GM21576 (cell line): Measurements from ENCODE around the gene PRPH2.
"Not testable (repeated sequence)": the region's sequence is repeated elsewhere in the genome, so short reads cannot be mapped to it uniquely, and the experiment has no call there.

ENCODE experiments used
- ATAC-seq: cut with Tn5 transposase; IDR thresholded peaks from one replicate; pipeline ENCODE4 v1.9.1; 2021; ENCODE audit warnings: mild to moderate bottlenecking, moderate library complexity; ENCODE audit not compliant: unreplicated experiment

The PRPH2 gene

DNA sequence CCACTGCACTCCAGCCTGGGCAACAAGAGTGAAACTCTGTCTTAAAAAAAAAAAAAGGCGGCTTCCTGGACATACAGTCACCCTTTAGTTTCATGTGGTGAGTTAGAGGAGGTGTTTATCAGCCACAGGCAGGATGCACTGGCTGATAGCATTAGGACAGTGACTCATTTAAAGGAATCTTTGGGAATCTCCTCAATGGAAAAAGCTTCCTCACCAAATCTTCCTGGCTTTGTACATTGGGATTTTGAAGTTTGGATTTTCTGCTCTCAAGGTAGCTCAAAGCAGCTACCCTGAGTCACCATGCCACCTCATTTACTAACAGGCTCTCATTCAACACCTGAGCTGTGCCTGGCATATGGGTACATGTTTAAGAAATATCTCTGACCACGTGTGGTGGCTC lies 20.2 kb downstream of the PRPH2 start:
- ATAC-seq = no peak

DNA sequence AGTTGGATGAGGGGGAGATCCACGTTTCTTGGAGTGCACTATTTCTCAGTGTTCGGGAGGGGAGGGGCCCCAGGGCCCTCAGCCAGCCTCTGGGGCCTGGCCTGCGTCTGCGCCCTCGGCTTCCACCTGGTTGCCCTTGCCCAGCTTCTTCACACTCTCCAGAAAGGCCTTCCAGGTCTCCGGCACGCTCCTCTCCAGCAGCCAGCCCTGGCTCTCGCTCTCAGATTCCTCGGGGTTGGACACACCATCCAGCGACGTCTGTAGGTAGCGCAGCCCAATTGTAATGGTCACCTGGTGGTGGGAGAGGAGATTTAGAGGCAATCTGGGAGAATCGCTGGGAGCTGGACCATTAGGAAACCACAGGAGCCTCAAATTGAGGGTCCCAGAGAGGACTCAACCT lies 24.2 kb downstream of the PRPH2 start:
- no peak for ATAC-seq

DNA sequence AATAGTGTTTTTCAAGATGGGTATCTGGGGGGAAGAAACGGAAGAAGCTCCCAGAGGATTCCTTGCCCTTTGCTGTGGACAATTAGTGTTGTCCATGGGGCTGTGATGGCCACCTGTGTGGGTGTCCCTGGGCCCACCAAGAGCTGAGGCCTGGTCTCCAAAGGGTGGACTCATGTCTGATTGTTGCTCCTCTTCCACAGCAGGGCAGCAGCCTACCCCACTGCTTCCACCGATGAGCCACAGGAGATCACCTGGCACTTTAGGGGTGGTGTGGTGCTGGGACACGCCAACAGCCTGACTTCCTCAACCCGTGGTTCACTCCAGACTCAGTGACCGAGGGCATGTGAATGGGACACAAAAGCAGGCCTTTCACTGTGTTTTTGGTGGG lies 25.1 kb downstream of the PRPH2 start:
- no peak for ATAC-seq

DNA sequence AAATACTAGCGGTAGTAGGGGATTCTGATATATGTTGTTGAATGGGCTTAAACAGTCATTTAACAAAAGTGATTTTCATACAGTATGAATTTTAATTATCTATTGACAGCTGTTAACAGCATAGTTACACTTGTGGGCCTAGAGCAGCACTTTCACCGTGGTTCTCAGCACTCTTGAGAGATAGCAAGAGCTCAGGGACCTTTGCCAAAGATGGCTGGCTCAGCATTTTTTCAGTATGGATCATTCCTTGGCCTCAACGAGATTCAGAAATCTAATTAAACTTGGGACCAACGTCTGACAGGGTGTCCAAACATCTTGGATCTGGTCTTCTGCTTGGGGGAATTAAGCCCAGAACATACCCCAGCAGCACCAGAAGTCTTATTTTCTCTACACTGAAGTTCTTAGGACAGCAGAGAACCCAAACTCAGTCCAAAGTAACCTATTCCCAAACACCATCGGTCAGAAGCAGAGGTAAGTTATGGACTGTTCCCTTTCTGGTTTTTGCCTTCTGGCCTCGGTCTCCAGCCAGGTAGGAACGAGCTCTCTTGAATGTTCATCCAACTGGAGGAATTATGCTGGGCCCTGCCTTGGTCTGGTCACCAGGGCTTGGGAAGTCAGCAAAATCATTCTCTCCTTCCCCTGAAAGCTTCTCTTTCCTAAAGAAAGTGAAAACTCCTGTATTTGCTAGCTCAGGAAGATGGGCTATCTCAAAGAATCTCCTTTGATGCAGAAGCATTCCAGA lies 25.7 kb downstream of the PRPH2 start:
- ATAC-seq = no peak

DNA sequence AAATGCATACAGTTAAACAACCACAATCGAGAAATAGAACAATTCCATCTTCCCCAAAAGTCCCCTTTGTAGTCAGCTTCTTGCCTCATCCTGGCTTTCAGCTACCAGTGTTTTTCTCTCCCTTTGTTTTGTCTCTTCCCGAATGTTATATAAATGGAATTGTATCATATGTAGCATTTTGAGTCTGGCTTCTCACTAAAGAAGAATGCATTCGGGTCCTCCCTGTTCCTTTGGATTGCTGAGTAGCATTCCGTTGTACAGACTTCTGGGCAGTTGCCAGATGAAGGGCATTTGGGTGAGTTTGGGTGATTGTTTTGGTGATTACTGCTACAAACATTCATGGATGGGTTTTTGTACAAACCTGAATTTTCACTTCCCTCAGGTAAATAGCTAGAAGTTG lies 27.8 kb downstream of the PRPH2 start:
- ATAC-seq = no peak

DNA sequence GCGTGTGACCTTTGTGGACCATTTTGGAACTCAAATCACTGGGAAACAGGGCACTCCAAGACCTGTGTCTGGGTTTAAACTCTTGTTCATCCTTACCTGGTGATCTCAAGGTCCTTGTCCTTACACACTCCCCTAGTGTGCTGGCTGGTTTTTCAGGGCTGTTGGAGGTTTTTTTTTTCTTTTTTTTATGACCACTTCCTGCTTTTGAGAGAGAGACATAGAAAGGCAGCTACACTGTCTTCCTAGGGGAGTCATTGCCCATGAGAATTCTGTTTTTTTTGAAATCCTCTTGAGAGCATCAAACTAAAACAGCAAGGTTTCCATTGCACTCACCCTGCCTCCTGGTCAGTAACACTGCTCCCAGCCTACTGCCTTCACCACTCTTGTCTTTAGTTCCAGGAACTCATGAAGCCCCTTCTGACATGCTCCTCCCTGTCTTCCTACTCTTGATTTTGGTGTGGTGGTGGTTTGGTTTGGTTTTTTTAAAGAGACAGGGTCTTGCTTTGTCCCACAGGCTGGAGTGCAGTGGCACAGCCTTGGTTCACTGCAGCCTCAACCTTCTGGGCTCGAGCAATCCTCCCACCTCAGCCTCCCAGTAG lies 28.6 kb downstream of the PRPH2 start:
- ATAC-seq = no peak

DNA sequence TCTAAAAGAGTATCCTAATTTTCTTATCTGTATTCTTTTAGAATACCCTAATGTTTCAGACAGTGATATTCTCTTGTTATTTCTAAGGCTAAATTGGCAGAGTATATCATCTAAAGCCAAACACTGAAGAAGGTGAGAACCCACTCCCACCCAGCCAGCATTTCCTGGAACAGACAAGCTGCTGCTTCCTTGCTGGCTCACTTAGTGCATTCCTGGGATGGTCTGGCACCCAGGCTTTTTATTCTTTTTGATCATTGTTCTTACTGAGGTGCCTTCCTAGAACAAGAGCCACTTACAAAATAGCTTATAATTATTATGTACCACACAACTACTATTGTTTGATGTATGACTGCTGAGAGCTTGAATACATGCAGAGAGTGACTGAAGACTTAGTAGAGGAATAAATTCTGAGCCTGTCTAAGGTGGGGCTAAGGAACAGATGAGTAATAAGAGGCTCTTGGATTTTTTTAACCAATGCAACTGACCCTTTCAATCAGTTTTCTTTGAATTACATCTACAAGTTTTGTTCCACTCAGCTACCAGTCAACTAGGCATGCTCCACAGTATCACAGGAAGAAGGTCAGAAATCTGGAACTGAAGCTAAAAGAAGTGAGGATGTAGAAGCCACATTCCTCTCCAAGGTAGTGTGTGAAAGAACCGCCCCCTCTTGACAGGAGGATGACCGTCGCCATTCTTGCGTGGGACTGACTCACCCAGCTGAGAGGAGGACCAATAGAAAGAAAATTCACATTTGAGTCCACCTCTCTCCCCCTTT lies 30.1 kb downstream of the PRPH2 start:
- ATAC-seq = no peak

DNA sequence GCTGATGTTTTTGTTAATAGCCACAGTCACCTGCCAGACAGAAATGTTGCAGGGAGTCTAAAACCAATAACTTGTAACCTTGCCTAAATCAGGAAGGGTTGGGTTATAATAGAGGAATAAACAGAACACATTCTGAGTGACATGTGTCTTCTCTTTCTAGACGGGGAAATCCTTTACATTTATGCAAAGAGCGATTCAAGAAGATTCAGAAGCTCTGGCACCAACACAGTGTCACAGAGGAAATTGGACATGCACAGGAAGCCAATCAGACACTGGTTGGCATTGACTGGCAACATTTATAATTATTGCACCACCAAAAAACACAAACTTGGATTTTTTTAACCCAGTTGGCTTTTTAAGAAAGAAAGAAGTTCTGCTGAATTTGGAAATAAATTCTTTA lies 31.5 kb downstream of the PRPH2 start:
- no peak for ATAC-seq

DNA sequence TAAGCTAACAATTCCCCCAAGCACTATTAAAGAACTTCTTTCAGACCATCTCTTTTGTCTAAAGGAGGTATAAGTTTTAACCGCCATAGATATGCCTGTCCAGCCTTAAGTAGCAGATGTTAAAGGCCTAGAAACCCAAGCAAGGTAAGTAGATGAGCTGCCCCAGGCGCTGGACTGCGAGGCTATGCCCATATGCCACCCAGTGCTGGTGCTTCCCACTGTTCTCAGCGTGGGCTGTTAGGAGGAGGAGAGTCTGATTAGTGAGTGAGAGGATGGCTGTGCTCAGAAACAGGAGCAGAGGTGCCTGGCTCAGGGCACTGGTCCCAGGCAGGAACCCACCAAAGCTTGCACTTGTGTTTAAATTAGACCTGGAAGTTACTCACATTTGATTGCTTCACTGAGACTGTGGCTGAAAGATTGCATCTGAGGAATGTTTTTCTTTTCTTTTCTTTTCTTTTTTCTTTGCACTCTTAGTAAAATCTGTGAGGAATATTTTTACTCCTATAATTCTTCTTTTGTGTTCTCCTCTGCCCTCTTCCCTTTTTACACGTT lies 32.2 kb downstream of the PRPH2 start:
- ATAC-seq = no peak

DNA sequence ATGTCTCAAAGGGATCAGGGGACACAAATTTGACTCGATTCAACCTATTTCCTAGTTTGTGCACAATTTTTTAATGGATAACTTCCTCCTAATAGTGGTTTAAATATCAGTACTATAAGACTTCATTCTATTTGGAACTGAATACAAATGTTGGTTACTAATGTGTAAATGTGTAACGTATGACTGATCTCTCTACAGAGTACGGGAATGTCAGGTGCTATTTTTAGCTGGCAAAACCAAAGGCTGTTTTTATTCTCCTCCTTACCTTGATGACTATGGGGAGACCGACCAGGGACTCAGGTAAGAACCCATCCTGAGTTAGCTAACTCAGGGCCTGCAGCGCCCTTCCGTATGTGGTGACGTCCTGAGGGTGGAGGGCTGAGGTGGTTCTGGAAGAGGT lies 33.0 kb downstream of the PRPH2 start:
- ATAC-seq = no peak

DNA sequence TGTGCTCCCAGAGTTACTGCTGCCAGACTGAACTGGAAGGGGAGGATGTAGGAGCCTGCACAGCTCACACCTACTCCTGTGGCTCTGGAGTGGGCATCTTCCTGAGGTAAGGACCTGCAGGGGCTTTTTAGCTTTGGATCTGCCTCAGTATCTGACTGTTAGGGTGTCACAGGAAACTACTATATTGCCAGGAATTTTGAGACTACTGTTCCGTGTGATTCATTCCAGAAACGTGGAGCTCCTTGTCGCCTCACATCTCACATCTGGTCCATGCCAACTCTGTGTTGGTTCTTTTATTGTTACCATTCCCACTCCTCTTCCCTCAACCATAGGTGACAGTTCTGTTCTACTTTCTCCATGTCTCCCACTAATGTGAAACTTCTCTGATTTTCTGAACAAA lies 34.1 kb downstream of the PRPH2 start:
- no peak for ATAC-seq

DNA sequence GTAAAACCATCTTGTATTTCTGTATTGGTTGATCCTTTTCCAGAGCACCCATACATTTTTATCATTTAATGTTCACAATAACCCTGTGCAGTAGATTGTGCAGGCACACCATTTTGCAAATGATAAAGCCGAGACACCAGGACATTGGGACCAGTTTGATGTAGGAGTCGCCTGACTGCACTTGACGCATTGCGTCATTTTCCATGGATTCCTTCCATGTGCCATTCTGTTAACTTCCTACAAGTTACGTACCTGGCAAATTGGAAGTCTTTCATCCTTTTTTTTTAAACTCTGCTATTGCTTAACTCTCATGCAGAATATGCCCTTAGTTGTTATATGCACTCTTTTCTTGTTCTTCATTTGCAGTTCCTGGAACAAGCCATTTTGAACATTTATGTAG lies 43.0 kb downstream of the PRPH2 start:
- no peak for ATAC-seq

DNA sequence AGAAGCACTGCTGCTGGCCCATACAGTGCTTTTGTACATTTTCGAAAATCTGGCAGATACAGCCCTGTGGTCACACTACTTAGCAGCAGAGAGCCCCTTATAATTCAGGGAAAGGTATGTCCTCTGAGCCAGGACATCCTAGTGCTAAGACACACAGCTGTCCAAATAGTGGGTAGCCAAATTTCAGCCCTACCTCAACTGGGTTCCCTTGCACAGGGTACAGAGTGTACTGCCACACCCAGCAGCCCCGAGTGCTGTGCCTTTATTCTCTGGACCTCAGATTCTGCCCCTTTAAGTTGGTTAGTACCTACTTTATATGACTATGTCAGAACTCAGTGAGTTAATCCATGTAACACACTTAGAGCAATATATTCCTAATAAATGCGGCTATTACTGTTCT lies 47.6 kb downstream of the PRPH2 start:
- no peak for ATAC-seq

DNA sequence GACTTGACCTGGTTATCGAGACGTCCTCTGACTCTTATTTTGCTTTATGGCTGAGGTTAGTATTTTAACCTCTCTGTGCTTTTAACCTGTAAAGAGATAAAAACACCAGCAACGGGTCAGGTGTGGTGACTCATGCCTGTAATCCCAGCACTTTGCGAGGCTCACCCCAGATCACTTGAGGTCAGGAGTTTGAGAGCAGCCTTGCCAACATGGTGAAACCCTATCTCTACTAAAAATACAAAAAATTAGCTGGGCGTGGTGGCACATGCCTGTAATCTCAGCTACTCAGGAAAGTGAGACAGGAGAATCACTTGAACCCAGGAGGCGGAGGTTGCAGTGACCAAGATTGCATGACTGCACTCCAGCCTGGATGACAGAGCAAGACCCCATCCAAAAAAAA lies 48.0 kb downstream of the PRPH2 start:
- ATAC-seq = not testable (repeated sequence)

DNA sequence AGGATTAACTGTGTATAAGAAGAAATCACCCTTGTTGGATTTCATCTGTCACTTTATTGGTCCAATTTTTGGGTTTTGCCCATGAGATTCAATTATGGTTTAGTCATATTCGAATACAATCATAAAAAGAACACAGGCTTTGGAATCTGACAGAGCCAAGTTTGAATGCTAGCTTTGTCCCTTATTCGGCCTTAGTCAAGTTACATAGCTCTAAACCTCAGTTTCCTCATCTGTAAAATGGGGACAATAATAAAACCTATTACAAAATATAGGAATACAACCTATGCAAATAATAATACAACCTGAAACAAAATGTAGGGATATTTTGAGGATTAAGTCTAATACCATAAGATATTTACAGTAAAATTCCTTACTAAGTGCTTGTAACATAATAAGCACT lies 57.7 kb downstream of the PRPH2 start:
- no peak for ATAC-seq

DNA sequence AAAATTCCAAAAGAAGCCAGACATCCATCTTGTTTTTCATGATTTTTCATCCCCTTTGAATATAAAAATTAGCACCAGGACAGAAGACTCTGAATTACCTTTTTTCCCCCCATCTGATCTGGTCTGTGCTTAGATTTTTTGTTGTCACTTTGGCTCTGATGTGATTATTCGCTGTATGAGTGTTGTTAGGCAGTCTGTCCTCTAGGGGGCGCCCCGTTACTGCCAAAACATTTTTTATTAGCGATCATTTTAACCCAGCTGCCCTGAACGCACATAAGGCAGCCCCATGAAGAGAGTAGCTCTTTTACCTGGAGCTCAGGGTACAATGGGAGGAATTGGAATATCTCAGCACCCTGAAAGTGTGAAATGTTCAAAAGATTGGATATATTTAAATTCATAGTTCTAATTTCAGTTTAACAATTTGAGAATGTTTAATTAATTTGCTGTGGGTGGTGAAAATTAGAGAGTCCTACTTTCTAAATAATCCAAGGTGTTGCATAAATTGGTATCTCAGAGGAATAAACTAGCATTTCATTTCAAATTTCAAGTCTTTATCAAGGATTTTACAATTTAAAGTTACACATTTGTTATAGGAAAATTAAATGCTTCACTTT lies 60.8 kb downstream of the PRPH2 start:
- no peak for ATAC-seq

DNA sequence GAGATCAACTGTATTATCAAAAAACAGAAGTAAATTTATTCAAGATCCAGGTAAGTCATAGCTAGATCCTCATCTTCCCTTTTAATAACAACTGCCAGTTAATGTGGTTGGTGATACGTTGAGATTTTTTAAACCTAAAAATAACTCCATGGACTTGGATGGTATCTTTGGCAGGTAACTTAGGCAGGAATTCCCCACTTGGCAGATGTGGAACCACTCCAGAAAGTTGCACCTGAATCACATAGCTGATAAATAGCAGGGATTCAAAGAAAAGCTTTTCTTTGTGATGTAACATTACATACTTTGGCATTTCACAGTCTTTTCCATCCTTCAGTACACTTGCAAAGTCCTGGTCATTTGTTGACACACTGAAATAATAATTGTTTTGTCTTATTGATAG lies 62.6 kb downstream of the PRPH2 start:
- ATAC-seq = no peak

DNA sequence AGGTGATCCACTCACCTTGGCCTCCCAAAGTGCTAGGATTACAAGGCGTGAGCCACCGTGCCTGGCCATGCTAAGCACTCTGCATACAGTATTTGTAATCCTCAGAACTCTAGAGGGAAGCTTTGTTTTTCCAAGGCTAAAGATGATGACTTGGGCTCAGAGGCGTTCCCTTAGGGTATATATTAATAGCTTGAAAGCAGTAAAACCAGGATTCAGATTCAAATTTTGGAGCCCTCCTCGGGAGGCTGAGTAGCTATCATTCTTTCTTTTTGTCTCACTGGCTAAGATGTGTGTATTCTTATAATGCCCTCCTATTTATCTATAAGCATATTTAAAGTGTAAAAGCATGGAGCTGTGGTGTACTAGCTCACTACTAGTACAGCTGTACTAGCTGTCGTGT lies 68.5 kb downstream of the PRPH2 start:
- no peak for ATAC-seq

DNA sequence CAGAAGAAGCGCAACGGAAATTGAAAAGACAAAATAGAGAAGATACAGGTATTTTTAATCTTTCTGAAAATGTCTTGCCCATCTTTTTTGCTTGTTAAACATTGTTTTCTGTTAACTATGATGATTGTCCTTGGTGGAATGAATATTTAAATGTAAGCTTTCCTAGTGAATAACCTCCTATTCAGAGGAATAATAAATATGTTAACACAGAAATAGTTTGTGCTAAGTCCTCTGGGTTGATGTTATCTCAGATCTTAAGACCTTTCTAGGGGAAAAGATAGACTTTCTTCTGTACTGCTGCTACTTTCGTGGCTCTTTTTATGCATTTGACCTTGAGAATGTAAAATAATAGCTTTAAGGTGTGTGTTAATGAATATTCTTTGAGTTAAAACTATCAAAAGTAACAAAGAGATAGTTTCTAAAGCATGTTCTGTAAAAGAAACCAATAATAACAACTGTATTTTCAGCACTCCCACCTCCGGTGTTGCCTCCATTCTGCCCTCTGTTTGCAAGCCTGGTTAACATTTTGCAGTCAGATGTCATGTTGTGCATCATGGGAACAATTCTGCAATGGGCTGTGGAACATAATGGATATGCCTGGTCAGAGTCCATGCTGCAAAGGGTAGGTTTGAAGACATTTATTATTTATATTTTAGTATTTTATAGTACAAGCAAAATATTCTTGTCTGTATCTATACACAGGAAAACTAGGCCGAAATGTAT lies 70.2 kb downstream of the PRPH2 start:
- no peak for ATAC-seq
